IPS-NIHi7 (cell line): ENCODE measurements around the gene ZSCAN5B.
"Not testable (repeated sequence)": the region's sequence is repeated elsewhere in the genome, so short reads cannot be mapped to it uniquely, and the experiment has no call there.

Experiments
- DNase-seq: peaks from one replicate; pipeline ENCODE4 v3.0.0; 2012; ENCODE audit warnings: mixed read lengths; ENCODE audit errors: extremely low spot score

The ZSCAN5B gene, protein sequence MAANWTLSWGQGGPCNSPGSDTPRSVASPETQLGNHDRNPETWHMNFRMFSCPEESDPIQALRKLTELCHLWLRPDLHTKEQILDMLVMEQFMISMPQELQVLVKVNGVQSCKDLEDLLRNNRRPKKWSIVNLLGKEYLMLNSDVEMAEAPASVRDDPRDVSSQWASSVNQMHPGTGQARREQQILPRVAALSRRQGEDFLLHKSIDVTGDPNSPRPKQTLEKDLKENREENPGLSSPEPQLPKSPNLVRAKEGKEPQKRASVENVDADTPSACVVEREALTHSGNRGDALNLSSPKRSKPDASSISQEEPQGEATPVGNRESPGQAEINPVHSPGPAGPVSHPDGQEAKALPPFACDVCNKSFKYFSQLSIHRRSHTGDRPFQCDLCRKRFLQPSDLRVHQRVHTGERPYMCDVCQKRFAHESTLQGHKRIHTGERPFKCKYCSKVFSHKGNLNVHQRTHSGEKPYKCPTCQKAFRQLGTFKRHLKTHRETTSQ

DNA sequence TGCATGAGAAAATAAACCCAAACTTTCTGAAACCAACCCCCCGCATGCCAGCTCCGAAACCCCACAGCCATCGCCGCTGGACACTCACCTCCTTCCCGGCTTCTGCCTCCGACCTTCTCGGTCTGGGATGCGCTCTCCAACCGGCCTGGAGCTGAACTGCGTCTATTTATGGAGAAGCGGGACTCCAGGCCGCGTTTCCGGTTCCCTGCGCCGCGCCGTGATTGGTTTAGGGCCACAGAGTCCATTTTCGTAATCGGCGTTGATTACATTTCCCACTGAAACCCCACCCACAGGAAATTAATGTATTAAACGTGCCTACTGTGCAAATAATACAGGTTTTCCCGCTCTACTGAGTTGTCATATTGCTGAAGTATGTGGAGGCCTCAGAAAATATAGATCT, at the start of gene ZSCAN5B:
TSS of gene ZSCAN5B (minus strand) at position 138 of the 400 bp plus-strand sequence. CDS start 4,731 bp downstream, outside the sequence.
- not testable (repeated sequence) for DNase-seq

DNA sequence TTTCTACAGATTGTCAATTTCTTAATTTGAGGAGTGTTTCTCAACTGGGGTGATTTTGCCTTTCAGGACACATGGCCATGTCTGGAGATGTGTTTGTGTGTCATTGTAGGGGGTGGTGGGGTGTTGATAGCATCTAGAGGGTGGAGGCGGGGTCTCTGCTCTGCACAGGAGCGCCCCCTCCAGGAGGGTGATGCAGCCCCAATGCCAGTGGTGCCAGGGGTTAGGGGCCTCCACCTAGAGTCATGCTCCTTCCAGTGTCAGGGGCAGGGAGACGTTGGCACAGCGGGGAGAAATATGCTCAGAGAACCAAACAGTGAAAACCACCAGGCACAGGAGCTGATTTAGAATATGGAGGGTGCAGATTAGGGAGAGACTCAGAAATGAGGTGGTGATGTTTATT, 48.2 kb upstream of the ZSCAN5B start:
- not testable (repeated sequence) for DNase-seq

DNA sequence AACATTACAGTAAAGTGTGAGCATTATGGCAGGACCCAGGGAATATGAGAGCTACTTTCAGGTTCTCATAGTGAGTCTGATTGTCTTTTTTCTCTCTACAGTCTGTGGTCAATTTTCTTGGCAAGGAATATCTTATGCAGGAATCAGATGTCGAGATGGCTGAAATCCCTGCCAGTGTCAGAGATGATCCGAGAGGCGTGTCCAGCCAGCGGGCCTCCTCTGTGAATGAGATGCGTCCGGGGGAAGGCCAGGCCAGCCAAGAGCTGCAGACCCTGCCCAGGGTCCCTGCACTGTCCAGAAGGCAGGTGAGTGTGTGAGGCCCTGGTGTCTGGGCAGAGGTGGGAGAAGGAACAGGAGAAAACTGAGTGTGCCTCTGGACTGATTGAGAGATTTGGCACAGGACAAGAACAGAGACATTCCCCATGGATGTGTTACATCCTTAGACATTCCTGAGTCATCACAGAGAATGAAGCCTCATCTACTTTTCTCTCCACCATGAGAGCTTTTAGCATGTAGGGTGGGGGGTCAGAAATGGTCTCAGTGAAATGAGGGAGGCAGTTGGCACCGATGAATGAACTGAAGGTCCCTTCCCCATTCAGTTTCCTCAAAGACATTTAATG, 47.6 kb upstream of the ZSCAN5B start:
- DNase-seq, result no peak

DNA sequence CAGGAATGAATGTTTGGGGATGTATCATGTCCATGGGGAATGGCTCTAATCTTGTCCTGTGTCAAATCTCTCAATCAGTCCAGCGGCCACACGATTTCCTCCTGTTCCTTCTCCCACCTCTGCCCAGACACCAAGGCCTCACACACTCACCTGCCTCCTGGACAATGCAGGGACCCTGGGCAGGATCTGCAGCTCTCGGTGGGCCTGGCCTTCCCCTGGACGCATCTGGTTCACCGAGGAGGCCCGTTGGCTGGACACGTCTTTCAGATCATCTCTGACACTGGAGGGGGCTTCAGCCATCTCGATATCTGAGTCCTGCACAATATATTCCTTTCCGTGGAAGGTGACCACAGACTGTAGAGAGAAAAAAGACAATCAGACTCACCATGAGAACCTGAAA, 25.9 kb upstream of the ZSCAN5B start:
- no peak for DNase-seq

DNA sequence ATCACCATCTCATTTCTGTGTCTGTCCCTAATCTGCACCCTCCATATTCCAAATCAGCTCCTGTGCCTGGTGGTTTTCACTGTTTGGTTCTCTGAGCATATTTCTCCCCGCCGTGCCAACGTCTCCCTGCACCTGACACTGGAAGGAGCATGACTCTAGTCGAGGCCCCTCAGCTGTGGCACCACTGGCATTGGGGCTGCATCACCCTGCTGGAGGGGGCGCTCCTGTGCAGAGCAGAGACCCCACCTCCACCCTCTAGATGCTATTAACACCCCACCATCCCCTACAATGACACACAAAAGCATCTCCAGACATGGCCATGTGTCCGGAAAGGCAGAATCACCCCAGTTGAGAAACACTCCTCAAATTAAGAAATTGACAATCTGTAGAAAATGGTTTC, 25.3 kb upstream of the ZSCAN5B start:
- peak; percentile 53 for DNase-seq

DNA sequence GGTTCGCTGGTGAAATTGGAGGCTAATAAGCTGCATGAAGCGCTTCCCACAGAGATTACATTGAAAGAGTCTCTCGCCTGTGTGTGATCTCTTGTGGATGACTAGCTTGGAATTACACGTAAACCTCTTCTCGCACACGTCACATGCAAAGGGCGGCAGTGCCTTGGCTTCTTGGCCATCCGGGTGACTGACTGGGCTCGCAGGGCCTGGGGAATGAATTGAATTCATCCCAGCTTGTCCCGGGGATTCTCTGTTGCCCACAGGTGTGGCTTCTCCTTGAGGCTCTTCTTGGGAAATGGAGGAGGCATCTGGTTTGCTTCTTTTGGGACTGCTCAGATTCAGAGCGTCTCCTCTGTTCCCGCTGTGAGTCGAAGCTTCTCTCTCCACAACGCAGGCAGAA, 24.3 kb upstream of the ZSCAN5B start:
- DNase-seq, result no peak

DNA sequence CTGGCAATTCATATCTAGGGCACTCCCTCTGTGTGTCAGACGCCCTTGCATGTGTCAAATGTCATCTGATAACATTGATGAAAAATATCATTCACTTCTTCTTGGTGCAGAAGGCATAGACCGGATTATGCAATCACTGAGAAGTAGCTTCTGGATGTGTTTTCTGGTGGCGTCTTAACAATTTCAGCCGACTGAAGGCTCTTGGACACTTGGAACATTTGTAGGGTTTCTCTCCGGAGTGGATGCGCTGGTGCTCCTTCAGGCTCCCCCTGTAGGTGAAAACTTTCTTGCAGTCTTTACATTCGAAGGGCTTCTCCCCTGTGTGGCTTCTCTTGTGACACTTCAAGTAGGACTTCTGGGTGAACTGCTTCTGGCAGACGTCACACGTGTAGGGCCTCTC, 23.9 kb upstream of the ZSCAN5B start:
- DNase-seq, result peak; percentile 19

DNA sequence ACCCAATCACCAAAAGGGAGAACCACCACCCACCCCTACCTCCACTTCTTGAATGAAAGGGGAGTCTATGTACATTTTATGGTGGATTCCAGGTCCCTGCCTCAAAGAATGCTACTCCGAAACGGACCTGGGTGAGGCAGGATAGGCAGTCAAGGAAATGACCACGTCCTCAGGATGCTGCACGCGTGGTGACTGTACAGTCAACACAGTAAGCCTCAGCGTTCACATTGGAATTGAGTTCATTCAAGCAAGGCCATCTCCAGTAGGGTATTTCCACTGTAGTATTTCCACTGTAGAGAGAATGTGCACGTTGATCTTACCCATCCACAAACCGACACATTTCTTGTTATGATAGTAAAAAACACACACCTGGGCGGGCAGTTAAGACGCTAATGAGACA, 21.4 kb upstream of the ZSCAN5B start:
- no peak for DNase-seq

DNA sequence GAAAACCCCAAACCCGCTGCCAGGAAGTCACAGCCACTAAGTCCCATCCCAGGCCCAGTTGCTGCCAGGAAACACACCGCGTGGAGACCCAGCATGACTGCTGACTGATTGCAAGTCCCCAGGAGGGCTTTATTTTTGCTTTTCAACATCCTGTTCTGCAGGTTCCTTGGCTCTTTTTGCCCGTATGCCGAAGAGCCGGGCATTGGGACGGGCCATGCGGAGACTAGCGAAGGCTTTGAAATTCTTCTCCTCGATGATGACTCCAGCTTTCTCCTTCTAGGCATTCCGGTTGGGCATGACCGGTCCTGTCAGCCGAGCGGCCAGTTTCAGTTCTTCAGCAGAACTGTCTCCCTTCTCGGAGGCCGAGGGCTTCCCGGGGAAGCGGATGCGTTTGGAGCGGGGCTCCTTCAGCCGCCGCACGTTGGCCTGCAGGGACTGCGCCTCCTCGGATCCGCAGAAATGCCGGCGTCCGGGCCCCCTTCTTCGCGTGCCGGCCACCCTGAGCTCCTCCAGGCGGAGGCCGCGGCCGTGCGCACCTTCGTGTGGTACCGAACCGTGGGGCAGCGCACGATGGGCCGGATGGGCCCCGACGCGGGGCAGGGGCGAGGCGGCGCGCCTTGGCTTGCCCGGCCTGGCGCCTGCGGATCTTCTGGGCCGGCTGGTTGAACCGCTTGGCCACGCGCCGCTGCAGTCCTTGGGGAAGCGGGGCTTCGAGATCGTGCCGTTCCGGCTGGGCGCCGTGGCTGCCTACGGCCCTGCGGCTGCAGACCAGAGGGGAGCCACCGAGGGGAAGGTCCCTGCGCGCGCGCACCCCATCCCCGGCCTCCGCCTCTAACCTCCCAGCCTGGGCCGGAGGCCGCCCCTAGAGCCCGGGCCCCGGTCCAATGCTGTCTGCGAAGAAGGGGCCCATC, 19.7 kb upstream of the ZSCAN5B start:
- peak; percentile 63 for DNase-seq

DNA sequence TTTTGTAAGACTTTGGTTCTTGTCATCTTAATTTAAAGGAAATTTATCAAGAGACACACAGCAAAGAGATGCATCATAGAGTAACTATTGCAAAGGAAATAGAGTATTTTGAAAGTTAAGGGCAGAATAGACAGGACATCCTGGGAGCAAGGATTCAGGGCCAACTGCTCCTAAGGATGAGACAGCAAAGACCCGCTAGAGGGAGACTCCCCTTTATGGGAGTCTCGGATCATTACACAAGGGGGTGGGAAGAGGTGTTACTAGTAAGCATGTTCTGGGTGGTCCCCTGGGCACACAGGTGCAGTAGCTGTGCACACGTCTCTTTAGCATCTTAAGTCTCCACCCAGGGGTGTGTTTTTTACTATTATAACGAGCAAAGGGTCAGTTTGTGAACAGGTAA, 14.1 kb upstream of the ZSCAN5B start:
- no peak for DNase-seq

DNA sequence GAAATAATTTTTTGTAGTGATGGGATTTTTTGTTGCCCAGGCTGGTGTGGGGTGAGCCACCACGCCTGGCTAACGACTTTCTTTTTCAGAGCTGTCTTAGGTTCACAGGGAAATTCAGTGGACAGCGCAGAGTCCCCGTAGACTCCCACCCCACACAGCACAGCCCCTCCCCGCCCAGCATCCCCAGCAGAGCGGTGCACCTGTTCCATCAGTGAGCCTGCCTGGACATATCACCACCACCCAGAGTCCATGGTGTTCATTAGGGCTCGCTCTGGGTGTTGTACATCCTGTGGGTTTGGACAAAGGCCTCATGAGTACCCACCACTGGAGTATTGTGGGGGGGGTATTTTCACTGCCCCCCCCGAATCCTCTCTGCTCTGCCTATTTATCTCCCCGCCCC, 12.5 kb upstream of the ZSCAN5B start:
- not testable (repeated sequence) for DNase-seq

DNA sequence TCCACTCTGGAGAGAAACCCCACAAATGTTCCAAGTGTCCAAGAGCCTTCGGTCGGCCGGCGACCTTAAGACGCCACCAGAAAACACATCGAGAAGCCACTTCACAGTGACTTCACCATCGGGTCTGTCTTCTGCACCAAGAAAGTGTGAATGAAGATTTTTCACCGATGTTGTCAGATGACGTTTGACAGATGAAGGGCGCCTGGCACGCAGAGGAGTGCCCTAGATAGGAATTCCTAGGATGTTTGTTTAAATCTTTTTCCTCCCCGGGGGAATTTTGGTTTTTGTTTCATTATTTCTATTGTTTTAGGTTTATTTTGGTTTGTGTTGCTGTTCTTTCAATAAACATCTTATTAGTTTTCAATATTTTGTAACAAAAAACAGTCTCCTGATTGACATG, 11.5 kb upstream of the ZSCAN5B start:
- no peak for DNase-seq

DNA sequence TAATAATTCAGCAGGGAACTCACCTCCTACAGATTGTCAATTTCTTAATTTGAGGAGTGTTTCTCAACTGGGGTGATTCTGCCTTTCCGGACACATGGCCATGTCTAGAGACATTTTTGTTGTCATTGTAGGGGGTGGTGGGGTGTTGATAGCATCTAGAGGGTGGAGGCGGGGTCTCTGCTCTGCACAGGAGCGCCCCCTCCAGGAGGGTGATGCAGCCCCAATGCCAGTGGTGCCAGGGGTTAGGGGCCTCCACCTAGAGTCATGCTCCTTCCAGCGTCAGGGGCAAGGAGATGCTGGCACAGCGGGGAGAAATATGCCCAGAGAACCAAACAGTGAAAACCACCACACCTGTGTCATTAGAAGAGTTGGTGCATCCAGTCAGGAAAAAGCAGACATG, 10.0 kb upstream of the ZSCAN5B start:
- DNase-seq, result not testable (repeated sequence)

DNA sequence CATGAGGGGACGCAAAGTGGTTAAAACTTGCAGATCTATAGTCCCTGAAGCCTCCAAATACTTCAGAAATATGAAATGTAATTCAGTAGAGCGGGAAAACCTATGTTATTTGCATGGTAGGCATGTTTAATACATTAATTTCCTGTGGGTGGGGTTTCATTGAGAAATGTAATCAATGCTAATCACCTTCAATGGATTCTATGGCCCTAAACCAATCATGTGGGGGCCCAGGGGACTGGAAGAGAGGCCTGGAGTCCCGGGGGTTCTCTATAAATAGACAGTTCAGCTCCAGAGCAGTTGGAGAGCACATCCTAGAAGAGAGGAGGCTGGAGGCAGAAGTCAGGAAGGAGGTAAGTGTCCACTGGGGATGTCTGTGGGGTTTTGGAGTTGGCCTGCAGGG, 4.4 kb upstream of the ZSCAN5B start, which contains the start of gene ZSCAN5C:
TSS of gene ZSCAN5C (plus strand) at position 301 of the 400 bp plus-strand sequence. CDS start 3,641 bp downstream, outside the sequence.
- no peak for DNase-seq

DNA sequence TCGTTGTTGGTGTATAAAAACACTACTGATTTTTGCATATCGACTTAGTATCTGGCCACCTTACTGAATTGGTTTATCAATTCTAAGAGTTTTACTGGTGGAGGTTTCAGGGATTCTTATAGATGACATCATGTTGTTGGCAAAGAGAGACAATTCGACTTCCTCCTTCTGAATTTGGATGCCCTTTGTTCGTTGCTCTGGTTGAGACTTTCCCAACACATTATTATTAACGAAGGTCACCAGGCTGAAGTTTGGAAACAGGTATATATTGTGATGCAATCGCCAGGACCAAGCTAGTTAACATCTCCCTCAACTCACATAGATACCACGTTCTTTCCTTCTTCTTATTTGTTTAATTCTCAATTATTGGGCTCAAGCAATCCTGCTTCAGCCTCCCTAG, 2.1 kb upstream of the ZSCAN5B start:
- no peak for DNase-seq

DNA sequence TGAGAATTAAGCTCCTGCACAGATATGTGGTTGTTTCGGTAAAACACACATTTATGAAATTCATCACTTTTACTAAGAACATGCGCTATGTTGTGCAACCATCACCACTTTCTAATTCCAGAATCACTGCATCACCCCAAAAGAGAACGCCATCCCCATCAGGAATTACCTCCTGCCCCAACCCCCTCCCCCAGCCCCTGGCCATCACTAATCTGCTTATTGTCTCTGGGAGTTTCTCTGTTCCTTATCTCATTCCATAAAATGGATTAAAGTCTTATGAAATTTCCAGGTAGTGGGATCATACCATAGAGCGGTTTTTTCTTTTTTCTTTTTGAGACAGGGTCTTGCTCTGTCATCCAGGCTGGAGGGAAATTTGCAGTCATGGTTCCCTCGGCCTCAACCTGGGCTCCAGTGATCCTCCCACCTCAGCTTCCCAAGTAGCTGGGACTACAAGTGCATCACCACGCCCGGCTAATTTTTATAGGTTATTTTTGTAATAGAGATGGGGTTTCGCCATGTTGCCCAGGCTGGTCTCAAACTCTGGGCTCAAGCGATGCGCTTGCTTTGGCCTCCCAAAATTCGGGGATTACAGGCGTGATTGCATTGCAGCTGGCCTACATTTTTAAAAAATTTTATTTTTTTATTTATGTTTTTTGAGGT, 3.5 kb downstream of the ZSCAN5B start:
- DNase-seq, result no peak

DNA sequence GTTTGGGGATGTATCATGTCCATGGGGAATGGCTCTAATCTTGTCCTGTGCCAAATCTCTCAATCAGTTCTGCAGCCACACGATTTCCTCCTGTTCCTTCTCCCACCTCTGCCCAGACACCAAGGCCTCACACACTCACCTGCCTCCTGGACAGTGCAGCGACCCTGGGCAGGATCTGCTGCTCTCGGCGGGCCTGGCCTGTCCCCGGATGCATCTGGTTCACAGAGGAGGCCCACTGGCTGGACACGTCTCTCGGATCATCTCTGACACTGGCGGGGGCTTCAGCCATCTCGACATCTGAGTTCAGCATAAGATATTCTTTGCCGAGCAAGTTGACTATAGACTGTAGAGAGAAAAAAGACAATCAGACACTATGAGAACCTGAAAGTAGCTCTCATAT, 5.9 kb downstream of the ZSCAN5B start:
- DNase-seq, result no peak

DNA sequence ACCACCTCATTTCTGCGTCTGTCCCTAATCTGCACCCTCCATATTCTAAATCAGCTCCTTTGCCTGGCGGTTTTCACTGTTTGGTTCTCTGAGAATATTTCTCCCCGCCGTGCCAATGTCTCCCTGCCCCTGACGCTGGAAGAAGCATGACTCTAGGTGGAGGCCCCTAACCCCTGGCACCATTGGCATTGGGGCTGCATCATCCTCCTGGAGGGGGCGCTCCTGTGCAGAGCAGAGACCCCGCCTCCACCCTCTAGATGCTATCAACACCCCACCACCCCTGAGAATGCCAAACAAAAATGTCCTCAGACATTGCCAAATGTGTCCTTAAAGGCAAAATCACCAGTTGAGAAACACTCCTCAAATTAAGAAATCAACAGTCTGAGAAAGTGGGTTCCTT, 6.5 kb downstream of the ZSCAN5B start:
- DNase-seq, result peak; percentile 28

DNA sequence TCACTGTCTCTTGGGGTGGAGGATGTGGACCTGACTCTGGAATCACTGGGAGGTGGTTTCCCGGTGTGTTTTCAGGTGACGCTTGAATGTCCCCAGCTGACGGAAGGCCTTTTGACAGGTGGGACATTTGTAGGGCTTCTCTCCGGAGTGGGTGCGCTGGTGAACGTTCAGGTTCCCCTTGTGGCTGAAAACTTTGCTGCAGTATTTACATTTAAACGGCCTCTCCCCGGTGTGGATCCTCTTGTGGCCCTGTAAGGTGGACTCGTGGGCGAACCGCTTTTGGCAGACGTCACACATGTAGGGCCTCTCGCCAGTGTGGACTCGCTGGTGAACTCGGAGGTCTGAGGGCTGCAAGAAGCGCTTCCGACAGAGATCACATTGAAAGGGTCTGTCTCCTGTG, 7.8 kb downstream of the ZSCAN5B start:
- DNase-seq, result no peak

DNA sequence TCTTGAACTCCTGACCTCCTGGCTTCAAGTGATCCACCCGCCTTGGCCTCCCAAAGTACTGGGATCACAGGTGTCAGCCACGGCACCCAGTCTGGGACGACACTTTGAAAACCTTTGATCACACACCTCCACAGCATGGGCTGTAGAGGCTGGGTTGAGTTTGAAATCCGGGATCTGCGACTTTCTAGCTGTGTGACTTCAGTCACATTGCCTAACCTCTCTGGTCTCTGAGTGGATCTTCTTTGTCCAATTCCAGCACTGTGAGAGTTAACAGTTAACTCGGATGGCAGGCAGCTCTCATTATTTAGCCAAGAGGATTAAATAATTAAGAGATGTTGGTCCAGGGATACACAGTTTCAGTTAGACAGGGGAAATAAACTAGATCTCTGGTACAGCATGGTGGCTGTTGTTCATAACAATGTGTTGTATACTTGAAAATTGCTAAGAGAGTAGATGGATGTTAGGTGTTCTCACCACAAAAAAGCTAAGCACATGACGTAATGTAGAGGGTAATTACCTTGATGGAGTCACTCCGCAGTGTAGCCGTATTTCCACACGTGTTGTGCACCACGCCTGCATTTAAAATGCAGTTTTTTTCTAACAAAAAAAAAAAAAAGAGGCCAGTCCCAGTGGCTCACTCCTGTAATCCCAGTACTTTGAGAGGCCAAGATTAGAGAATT, 19.9 kb downstream of the ZSCAN5B start:
- DNase-seq, result no peak

DNA sequence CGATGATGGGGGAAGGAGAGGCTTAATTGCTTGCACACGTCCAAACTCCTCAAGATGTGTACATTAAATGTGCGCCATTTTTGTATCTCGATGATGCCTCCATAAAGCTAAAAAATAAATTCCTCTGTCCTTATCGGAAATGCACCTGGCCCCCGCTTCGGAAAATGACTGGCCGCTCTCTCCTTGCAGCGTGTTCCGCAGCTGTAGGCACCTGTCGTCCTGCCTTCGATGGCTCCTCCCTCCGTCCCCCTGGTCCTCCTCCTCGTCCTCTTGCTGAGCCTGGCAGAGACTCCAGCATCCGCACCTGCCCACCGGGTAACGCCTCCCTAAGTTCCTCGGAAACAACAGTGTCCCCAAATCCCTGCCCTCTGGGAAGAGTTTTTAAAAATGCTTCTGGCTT, 20.7 kb downstream of the ZSCAN5B start:
- no peak for DNase-seq
